ENCODE results near the gene SDE2. TPM values are rescaled to one million over a fixed set of nuclear protein-coding genes. Genes with fewer than 3 reads are reported as not detected.

Gene SDE2
- total RNA-seq, 1 donor from 2014 or later = 20.0 TPM

DNA sequence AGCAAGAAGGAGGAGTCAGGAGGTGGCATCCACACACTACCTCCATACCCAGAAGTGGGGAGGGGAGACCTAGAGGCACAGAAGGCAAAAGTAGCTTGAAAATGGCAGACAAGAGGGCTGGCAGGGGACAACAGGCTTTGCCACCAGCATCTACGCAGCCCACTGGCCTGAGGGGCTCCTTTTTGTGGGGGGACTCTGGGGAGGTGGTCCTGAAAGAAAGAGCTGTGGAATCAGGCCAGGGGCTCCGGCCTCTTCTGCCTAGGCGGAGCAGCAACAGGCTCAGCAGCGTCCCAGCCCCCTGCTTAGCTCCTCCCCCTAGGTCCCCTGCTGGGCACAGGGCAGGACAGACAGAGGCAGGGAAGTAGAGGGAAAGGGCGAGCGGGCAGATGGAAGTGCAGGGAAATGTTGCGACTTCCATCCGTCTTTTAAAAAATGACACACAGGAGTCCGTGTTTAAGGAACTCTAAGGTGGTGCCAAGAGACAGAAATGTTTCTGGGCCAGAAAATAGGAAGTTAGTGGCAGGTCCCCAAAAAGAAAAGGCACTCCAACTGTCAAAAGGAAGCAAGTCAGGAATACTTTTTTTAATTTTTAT lies 48.1 kb downstream of the SDE2 start:
- no peak for DNase-seq (ENCODE audit: extremely low spot score, unreplicated experiment)
- TF ChIP-seq, protein P1, sequence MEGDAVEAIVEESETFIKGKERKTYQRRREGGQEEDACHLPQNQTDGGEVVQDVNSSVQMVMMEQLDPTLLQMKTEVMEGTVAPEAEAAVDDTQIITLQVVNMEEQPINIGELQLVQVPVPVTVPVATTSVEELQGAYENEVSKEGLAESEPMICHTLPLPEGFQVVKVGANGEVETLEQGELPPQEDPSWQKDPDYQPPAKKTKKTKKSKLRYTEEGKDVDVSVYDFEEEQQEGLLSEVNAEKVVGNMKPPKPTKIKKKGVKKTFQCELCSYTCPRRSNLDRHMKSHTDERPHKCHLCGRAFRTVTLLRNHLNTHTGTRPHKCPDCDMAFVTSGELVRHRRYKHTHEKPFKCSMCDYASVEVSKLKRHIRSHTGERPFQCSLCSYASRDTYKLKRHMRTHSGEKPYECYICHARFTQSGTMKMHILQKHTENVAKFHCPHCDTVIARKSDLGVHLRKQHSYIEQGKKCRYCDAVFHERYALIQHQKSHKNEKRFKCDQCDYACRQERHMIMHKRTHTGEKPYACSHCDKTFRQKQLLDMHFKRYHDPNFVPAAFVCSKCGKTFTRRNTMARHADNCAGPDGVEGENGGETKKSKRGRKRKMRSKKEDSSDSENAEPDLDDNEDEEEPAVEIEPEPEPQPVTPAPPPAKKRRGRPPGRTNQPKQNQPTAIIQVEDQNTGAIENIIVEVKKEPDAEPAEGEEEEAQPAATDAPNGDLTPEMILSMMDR (IDR thresholded peaks at IDR 0.05) = no peak
- Mint-ChIP-seq H3K4me1 (ENCODE audit: unreplicated experiment) (no peaks in the 10 kb centered on the region), H3K4me3 (ENCODE audit: unreplicated experiment) (no peak overlapping the region), H3K27me3 (ENCODE audit: unreplicated experiment) (peaks cover 56% of the 10 kb centered on the region), H3K36me3 (ENCODE audit: unreplicated experiment) (no peaks in the 10 kb centered on the region), H3K27ac (ENCODE audit: unreplicated experiment) (no peak overlapping the region), H3K9me3 (ENCODE audit: unreplicated experiment) (no peaks in the 10 kb centered on the region)

DNA sequence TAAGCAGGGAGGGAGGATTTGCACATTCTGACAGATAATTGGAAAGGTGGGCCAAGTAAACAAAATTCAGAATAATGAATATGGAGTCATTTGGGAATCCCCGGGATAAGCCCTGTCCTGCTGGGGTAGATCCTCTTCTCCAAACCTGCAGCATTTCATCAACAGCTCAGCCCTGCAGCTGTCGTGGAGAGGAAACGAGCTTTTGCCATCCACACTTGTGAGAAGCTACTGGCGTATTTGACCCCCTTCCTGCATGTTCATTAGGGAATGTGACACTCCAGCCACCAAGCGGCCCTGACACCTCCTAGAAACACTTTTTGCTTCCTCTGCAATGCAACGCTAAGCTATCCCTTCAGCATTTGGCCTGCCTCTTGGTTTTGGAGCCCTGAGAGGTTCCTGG lies 50.1 kb downstream of the SDE2 start:
- Mint-ChIP-seq H3K4me1 (ENCODE audit: unreplicated experiment) (no peaks in the 10 kb centered on the region), H3K9me3 (ENCODE audit: unreplicated experiment) (no peaks in the 10 kb centered on the region), H3K4me3 (ENCODE audit: unreplicated experiment) (no peak overlapping the region), H3K27ac (ENCODE audit: unreplicated experiment) (no peak overlapping the region), H3K27me3 (ENCODE audit: unreplicated experiment) (peaks cover 56% of the 10 kb centered on the region), H3K36me3 (ENCODE audit: unreplicated experiment) (no peaks in the 10 kb centered on the region)
- no peak for DNase-seq (ENCODE audit: extremely low spot score, unreplicated experiment)
- TF ChIP-seq, protein P1 (IDR thresholded peaks at IDR 0.05) = no peak

DNA sequence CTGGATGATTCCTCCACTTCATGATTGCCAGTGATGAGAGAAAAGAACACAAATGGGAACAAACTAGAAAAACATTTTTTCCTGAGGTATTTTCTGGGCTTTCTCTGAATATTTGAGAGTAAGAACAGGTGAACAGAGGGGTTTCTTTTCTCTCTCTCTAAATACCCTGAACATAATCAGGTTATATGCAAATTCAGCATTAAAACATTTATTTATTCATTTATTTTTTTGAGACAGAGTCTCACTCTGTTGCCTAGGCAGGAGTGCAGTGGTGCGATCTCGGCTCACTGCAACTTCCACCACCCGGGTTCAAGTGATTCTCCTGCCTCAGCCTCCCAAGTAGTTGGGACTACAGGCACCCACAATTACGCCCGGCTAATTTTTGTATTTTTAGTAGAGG lies 52.3 kb downstream of the SDE2 start:
- no peak overlapping the region for H3K27ac Mint-ChIP-seq (ENCODE audit: unreplicated experiment)
- peaks cover 2% of the 10 kb centered on the region for H3K4me1 Mint-ChIP-seq (ENCODE audit: unreplicated experiment)
- TF ChIP-seq, protein P1 (IDR thresholded peaks at IDR 0.05) = no peak
- no peaks in the 10 kb centered on the region for H3K36me3 Mint-ChIP-seq (ENCODE audit: unreplicated experiment)
- no peak for DNase-seq (ENCODE audit: extremely low spot score, unreplicated experiment)
- H3K9me3 Mint-ChIP-seq (ENCODE audit: unreplicated experiment) = no peaks in the 10 kb centered on the region
- H3K27me3 Mint-ChIP-seq (ENCODE audit: unreplicated experiment) = peaks cover 47% of the 10 kb centered on the region
- H3K4me3 Mint-ChIP-seq (ENCODE audit: unreplicated experiment) = no peak overlapping the region

DNA sequence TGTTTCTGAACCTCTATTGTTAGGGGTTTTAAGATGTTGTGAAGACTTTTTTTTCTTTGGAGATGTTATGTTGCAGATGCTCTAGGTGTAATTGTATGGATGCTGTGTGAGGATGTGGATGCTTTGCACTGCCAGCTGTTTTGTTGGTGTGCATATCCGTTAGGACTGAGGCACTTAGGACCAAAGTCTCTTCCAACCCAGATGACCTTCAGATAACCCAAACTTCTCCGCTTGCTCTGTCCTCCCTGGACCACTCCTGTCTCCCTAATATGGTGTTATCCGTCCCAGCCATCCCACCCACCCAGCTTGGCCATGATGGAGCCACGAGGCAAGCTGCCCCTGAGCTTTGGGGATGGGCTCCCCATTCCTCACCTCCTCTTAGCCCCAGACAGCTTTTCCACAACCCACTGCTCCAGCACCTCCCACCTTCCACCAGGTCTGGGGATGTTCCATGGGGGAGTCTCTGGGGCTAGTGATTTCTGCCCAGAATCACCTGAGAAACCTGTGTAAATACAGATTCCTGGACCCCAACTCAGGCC lies 53.0 kb downstream of the SDE2 start:
- no peak for DNase-seq (ENCODE audit: extremely low spot score, unreplicated experiment)
- TF ChIP-seq, protein P1 (IDR thresholded peaks at IDR 0.05) = no peak
- no peaks in the 10 kb centered on the region for H3K9me3 Mint-ChIP-seq (ENCODE audit: unreplicated experiment)
- peaks cover 8% of the 10 kb centered on the region for H3K4me1 Mint-ChIP-seq (ENCODE audit: unreplicated experiment)
- no peaks in the 10 kb centered on the region for H3K36me3 Mint-ChIP-seq (ENCODE audit: unreplicated experiment)
- no peak overlapping the region for H3K27ac Mint-ChIP-seq (ENCODE audit: unreplicated experiment)
- H3K27me3 Mint-ChIP-seq (ENCODE audit: unreplicated experiment) = peaks cover 43% of the 10 kb centered on the region
- H3K4me3 Mint-ChIP-seq (ENCODE audit: unreplicated experiment) = no peak overlapping the region

DNA sequence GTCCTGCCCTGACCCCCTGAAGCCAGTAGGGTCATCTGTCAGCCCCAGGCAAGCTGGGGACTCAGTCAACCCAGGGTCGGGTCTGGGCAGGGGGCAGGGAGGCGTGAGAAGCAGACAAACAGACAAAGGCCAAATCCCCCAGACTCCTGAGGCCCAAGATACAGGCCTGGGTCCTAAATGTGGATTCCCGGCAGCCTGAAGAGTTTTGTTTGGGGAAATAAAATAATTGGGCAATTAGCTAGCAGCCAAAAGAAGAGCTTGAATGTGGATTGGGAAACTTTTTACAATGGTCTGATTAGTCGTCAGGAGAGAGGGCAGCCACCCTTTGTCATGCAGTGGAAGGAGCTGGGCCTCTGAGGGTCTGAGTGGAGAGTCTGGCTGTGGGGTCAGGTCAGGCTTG lies 53.6 kb downstream of the SDE2 start:
- peaks cover 8% of the 10 kb centered on the region for H3K4me1 Mint-ChIP-seq (ENCODE audit: unreplicated experiment)
- H3K4me3 Mint-ChIP-seq (ENCODE audit: unreplicated experiment) = no peak overlapping the region
- no peak overlapping the region for H3K27ac Mint-ChIP-seq (ENCODE audit: unreplicated experiment)
- H3K27me3 Mint-ChIP-seq (ENCODE audit: unreplicated experiment) = peaks cover 37% of the 10 kb centered on the region
- TF ChIP-seq, protein P1 (IDR thresholded peaks at IDR 0.05) = no peak
- no peaks in the 10 kb centered on the region for H3K36me3 Mint-ChIP-seq (ENCODE audit: unreplicated experiment)
- DNase-seq (ENCODE audit: extremely low spot score, unreplicated experiment) = no peak
- H3K9me3 Mint-ChIP-seq (ENCODE audit: unreplicated experiment) = no peaks in the 10 kb centered on the region

Measured in osteocyte (in vitro differentiated cells).